Measurements from ENCODE around the gene CABLES1.

CABLES1 gene

DNA sequence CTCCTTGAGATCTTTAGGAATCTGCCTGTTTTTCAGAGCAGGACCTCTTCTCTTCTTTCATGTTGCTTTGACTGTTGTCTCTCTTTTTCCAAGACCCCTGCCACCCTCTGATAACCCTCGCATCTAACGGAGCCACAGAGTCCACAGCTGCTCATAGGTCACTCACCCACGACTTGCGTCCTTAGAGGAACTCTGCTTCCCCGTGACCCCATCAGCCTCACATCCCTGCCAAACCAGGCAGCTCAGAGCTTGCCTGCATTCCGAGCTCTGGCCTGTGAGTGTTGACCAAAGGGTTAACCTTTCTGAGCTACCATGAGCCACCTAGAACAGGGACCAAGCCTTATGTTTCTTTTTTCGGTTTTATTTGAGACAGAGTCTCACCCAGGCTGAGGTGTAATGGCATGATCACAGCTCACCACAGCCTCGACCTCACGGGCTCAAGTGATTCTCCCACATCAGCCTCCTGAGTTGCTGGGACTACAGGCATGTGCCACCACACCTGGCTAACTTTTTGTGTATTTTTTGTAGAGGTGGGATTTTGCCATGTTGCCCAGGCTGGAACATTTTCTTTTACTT is 36.4 kb downstream of the CABLES1 start:
- no peak for DNase-seq

DNA sequence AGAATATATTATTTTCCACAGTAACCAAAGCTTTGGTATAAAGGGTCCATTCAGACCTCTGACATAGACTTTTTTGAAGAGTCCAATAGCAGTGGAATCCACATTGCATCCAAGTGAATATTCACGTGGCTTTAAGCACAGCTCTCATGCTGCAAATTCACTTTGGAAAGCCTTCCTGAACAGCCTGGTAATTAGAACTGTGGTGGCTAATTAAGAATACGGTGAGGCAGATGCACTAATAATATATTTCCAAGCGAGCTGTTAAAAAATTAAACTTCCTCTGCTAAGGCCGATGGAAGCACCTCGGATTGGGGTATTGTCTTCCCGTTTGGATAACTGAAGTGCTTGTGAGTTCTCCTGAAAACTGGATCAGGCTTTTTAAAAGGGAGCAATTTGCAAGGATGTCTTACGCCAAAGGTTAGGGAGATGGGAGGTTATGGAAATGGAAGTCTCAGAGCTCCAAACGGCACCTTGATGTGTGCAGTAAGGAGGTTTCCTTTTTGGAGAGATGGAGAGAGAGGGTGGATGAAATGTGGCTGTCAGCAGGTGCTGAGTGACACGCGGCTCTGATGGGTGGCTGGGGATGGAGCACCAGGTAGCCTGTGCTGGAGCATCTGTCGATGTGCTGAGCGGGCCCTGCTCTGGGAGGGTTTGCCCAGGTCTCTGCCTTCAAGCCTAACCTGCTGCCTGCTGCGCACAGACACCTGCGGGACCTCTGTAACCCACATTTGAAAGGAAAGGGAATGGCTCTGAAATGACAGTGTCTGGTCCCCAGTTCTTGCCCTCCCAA is 37.5 kb downstream of the CABLES1 start:
- no peak for DNase-seq

DNA sequence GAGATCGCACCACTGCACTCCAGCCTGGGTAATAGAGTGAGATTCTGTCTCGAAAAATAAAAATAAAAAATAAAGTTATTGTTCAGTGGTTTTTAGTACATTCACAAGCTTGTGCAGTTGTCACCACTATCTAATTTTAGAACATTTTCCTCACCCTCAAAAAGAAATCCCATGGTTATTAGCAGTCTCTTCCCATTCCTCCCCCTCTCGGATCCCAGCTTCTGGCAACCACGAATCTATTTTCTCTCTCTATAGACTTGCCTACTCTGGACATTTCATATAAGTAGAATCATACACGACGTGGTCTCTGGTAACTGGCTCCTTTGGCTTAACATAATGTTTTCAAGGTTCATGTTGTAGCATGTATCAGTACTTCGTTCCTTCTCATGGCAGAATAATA is 38.6 kb downstream of the CABLES1 start:
- DNase-seq: no peak

DNA sequence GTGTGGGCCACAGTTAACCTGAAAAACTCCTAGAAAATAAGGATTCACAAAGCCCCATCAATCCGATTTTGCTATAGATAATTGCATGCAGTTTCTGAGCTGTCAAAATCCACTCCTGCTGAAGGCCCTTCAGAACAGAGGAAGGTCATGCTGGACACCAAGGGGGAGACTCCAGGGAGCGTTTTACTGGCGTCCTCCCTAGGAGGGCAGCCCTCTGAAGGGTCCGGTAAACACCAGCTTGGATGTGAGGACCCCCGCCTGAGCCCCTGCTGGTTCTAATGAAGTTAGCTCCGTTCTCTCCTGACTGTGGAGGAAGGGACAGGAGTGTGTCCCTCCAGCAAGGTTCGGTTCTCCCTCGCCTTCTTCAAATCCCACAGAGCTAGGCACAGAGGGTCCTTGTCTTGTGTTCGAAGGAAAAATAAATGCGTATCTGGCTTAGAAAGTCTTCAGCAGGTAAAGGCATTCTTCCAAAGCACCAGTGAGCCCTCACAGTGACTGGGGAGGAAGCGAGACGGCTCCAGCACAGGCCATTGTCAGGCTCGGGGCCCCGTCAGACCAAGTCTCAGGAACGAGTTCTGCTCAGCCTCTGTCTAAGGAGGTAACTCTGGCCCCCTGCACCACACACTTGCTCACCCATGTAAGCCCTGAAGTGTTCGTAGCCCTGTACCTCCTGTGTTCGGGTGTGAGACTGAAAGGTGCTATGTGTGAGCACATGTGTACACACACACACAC is 41.6 kb downstream of the CABLES1 start:
- no peak for DNase-seq

DNA sequence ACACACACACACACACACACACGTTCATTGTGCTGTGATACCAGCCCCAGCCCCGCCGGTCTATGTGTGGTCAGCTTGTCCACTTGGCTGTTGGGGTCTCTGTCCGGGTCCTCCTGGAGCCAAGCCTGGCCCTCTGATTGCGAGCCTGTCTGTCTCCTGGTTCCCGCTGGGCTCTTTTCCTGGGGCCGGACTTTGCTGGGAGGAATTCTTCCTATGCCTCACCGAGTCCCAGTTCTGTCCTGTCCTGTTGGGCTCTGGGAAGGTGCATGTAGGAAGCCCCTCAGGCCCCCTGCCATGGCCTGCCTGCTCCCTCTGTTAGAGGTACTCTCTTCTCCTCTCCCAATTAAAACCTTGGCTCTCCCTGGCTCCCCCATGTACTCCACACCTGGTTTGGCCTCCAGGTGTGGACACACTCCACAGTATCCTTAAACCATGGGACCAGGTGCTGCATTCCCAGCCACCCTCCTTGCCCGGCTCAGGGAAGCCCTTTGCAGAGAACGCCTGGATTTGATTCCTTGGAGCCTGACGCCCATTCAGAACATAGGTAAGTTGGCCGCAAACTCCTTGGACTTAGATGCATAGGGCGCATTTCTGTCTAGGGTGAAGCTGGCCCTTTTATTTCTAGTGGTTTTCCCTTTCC is 42.3 kb downstream of the CABLES1 start:
- DNase-seq: no peak

DNA sequence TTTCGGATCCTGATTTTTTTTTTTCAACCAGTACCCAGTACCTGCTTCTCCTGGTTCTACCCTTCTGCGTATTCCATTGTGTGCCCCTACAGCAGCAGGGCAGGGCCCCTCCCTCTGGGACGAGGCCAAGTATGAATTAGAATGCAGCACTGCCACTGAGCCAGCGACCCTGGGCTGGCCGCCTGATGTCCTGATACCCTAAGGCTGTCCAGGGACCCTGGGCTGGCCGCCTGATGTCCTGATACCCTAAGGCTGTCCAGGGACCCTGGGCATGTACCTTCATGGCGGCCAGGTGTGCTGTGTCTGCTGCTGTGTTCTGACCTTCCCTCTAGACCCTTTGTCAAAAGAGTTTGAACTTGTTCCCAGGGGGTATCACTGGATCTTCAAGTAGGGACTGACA is 42.9 kb downstream of the CABLES1 start:
- no peak for DNase-seq

DNA sequence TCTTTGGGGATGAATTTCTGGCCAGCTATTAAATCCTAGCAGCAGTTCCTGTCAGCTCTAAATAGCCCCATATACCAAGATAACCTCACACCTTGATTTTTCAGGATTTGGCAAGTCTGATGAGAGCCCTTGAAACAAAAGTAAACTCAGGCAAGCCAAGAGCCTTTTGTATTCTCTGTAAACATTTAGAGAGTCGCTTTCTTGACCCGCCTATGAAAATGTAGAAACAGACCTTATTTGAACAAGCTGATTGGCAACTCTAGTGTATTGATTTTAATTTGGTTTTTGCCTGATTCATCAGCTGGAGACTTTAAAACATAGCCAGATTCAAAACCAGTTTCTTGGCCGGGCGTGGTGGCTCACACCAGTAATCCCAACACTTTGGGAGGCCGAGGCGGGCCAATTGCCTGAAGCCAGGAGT is 43.4 kb downstream of the CABLES1 start:
- DNase-seq: no peak

DNA sequence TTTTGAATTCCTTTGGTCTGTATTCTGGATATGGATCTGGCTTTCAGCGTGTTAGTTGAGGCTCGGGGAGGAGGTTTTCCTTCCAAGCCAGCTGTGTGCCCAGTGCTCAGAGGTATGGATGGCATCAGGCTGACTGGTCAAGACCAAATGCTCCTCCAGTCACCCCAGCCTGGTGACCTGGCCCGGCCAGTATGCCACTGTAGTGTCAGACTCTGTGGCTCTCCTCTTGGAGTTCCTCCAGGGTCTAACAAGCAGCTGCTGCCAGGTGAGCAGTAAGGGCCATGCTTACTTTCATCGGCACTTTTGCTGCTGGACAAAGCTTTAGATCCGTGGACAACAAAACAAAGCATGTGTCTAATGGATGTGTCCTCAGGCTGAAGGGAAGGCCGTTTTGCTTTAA is 44.1 kb downstream of the CABLES1 start:
- DNase-seq: no peak

DNA sequence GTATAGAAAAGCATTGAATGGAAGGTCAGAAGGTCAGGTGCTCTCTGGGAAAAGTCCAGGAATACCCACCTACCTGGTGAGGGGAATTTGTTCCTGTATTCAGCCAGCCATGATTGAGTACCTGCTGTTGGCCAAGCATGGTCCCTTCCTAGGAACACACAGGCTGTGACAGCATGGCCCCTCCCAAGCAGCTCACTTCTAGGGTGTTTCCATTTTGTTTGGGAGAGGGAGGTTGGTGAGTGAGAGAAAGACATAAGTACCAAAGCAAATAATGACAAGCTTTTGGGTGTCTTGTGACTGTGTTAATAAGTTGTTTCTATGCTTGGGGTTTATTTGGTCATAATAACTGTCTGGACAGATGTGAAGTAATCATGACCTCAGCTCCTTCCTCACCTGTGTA is 46.3 kb downstream of the CABLES1 start:
- no peak for DNase-seq

DNA sequence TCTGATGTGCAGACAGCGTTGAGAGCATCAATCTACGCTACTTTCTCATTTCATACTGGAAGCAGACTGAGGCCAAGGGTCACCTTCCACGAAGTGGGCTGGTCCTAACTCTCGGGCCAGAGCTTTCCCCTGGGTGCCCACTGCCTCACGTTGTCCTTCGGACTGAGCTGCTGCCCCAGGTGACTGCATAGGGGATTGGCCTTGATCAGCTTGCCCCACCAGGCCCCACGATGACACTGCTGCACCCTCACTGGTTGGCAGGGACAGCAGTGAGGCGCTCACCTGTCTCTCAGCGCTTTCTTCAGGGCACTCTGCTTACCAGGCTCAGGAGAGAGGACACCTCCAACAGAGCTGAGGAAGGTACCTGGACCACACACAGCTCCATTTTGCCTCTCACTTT is 47.3 kb downstream of the CABLES1 start:
- DNase-seq: no peak

DNA sequence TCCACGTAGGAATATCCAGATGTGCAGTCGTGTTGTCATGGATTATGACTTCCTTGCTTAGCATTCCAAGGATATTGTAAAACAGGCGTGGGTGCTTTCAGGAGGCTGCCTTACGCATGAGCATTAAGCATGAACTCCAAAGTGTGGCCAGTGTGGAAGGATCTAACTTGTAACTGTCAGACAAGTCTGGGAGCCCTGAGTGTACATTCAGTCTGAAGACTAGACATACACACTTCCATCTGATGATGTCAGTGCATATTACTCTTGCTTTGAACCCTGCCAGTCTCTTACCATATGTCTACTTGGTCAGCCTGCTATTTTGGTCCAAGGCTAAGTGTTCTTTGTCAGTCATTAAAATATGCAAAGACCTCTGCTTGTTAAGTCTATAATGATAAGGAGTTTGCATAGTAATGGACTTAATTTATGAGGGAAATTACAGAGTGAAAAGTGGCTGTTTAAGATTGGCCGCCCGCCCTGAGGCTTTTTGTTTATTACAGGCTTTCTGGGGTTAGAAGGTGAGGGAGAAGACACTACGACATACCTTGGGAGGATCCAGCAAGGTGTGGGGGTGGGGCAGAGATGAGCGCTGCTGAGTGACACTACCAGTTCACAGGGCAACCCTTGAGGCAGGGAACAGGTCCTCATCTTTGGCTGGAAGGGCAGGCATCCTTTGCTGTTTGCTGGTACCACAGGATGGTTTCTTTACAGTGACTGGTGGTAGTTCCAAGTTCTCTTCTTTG is 48.3 kb downstream of the CABLES1 start:
- DNase-seq: no peak

DNA sequence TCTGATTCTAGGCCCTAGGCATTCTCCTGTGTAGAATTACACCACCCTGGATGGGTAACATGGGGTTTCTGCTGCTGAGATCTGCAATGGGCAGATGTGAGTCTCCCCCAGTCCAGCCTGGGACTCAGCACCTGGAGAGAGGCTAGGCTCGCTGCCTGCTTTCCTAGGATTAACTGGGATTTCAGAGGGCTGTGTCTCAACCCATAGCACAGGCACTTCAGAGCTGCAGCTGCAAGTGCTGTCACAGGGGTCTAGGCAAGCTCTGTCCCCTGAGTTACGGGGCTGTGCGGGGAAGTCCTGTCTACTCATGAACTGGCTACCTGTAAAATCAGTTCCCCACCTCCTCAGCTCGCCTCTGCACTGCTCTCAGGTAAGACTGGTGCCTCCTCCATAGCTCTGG is 51.5 kb downstream of the CABLES1 start:
- DNase-seq: no peak

DNA sequence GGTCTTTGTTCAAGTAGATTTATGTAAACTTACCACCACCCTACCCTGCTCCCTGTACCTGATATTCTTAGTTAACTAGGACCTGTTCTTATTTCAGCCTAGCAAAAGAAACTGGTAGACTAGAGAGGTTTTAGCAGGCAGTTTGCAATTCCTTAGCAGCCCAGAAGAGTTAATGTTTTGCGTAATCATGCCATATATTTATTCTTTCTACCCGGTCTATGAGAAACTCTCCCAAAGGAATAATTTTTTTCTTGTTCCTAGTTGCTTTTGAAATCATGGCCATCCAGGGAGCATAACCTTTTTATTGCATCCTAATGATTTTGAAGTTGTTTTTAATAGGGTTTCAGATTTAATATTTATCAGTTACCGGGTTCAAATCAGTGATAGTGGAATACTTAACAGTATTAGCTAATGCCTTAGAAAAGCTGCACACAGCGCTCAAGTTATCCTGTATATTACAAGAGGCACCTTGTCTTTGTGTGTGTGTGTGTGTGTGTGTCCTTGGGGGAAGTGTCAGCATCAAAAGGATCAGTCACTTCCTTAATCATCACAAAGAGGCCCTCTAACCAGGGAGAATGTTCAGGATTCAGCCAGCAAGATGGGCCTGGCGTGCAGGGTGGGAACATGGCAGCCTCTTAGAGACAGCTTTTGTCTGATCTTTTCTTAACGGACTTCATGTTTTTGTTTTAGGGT is 52.9 kb downstream of the CABLES1 start:
- DNase-seq: no peak

DNA sequence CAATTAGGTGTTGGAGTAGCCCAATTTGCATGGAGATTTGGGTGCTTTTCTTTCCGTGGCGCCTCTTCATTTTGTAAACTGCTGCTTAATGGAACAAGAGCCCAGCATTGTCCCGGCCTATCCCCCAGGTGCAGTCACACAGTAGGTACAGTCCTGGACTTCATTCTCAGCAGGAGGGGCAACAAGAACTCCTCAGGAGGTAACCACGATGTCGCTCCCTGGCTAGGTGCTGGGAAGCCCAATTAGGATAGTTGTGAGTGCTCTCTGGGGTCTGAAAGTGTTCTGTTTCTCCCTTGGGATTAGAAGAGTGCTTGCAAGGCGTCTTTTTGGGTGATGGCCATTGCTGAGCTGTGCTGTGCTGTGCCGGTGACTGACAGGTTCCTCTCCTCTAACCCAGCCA is 53.8 kb downstream of the CABLES1 start:
- DNase-seq: no peak

DNA sequence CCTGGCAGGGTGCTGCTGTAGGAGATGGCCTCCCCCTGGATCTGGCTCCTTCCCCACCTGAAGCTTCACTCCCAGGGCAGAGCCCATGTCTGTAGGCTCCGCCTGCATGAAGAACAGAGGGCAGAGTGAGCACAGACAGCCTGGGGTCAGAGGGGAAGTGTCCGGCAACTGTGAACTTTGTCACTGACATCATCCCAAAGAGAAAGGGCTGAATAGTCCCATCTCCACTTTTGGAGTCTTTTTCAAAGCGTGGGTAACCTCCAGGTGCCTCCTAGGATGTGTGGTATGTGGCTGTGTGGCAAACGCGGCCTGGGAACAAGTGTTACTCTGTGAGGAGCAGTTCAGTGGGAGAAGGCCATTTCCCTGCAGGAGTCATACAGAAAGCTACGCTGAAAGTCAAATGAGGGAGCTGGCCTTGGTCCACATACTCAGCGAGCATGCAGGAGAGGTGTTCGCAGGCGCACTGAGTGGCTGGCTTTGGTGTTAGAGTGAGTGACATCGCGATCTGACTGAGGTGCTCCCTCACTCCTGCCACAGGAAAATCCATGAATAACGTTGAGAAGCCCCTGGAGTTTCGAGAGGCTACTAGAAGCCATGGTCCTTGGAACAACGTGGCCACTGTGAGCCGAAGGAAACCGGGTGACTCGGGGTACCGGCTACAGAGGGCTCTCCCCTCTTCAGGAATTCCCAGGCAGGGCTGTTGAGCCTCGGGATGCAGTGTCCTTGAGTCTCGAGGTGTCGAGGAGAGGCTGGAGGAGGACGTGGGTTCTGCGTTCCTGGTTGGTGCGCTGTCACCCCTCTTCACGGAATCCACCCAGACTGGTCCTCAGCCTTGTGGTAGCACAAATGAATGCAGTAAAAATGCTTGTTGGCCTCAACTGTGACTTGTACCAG is 54.7 kb downstream of the CABLES1 start:
- no peak for DNase-seq

DNA sequence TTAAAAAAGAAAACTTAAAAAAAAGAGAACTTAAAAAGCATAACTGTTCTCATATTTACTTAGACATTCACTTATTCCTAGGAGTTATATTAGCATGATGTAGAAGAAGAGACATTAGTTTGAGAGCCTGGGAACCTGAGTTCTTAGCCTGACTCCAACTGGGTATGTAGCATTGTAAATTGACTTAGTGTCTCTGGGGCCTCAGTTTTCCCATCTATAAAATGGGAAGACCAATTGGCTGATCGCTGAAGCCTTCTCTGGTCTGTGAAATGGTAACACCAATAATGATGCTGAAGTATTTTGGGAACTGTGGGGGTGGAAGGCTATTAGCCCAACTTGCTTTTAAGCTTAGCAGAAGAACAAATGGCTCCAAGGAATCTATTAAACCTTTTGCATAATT is 55.9 kb downstream of the CABLES1 start:
- no peak for DNase-seq

DNA sequence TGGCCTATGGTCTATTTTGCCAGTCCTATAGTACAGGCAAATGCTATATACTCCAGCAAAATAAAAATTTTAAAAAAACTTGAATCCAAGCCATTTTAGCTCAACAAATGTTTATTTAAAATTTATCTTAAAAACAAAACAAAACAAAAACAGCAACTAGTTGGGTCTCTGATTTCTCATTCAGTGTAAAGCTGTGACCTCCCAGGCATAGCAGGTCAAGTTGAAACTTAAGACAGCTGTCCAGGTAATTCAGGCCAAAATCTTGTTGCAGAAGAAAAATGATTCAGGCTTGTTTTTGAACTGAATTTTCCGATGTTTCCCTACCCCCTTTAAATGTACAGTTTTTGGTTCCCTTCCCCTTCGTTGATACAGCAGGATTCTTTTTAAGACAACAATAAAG is 58.5 kb downstream of the CABLES1 start:
- no peak for DNase-seq

DNA sequence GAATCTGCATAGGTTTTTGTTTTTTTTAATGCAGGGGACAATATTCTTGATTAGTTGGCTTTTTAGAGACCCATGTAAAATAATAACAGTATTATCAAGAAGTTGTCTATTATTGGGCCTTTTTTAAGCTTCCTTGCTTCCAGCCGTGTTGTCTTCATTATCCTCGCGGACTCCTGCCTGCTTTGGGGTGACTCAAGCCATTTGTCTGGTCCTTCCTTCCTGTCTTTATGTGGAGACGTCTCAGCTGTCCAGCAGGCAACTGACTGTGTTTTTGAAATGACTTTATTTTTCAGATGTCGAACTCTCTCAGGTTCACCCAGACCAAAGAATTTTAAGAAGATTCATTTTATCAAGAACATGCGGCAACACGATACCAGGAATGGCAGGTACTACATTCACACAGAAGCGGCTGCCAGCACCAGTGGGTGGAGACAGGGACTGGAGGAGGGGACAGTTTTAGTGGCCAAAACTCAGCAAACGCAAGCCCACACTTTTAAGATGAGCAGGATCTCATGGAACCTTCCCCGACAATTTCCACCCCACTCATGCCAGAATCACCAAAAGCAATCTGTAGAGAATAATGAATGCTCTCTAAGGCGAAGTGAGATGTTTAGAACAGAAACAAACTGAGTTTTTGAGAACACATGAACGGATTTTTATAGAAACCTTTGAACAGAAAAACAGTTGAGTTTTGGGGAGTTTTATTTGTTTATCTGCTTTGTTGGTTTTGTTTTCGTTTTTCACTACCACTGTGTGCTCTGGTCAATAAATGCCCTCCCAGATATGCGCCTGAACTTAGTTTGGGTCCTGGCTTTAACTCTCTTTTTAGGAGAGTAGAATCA is 59.1 kb downstream of the CABLES1 start:
- no peak for DNase-seq

DNA sequence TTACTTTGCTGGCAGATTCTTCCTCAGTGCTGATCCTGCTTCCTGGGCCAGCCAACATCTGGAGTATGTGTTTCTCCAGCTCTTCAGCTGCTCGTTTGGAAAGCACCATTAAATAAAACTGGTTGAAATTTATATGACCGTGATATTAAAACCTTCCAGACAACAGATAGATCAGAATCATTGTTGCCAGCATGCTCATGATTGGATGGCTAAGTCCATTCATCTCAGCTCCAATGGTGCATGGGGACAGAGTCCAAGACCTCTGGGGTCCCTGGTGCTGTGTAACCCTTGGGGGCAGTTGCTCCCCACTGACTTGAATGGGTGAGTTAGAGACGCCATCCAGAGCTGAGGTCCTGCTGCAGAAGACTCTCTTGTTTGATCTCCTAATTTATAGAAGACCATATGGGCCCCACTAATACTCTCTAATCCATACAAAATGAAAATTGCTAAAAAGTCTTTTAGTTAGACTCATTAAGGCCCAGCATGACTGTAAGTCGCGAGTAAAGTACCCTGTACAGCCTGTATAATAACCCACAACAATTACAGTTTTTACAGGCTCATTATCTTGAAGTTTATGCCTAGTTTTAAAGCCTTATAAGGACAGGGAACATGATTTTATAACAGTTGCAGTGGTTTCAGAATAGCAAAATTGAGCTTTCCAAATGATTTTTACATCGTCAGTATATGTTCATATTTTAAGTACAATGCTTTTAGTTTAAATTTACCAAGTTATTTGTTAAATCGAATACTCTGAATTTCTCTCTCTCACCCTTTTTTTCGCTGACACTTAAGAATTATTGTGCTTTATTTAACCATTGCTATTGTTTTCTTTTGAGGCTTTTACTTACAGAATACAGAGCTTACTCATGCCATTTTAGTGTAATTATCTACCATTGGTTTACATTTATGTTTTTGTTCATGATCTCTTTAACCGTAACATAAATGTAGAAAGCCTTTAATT is 60.0 kb downstream of the CABLES1 start:
- no peak for DNase-seq
